ENCODE data around the gene IREB2.

IREB2 gene

GRCh38 chr15:78437107-78437761 is 782 bp upstream of the IREB2 start:
- no peak for DNase-seq

GRCh38 chr15:78438619-78439285 is 736 bp downstream of the IREB2 start:
- DNase-seq = no peak

- no peak for DNase-seq
Measured at GRCh38 chr15:78440375-78441373, 2.7 kb downstream of the IREB2 start.

- no peak for DNase-seq
Measured at GRCh38 chr15:78444255-78444654, 6.2 kb downstream of the IREB2 start.

GRCh38 chr15:78445875-78446274 is 7.9 kb downstream of the IREB2 start:
- no peak for DNase-seq

GRCh38 chr15:78446551-78446950 is 8.5 kb downstream of the IREB2 start:
- no peak for DNase-seq

- no peak for DNase-seq
Measured at GRCh38 chr15:78448441-78449219, 10.6 kb downstream of the IREB2 start.

- no peak for DNase-seq
Measured at GRCh38 chr15:78449220-78449999, 11.4 kb downstream of the IREB2 start.

- no peak for DNase-seq
Measured at GRCh38 chr15:78450285-78450858, 12.4 kb downstream of the IREB2 start.

- no peak for DNase-seq
Measured at GRCh38 chr15:78452485-78452884, 14.5 kb downstream of the IREB2 start.

GRCh38 chr15:78453447-78453846 is 15.4 kb downstream of the IREB2 start:
- no peak for DNase-seq

GRCh38 chr15:78454992-78455391 is 17.0 kb downstream of the IREB2 start:
- DNase-seq = no peak

- peak; percentile 18 for DNase-seq
Measured at GRCh38 chr15:78455749-78456148, 17.7 kb downstream of the IREB2 start.

- DNase-seq = no peak
Measured at GRCh38 chr15:78456426-78456825, 18.4 kb downstream of the IREB2 start.

- DNase-seq = no peak
Measured at GRCh38 chr15:78457101-78457500, 19.1 kb downstream of the IREB2 start.

GRCh38 chr15:78460737-78461136 is 22.7 kb downstream of the IREB2 start:
- DNase-seq = no peak

GRCh38 chr15:78461171-78461888 is 23.3 kb downstream of the IREB2 start:
- no peak for DNase-seq

- DNase-seq = no peak
Measured at GRCh38 chr15:78469031-78469430, 31.0 kb downstream of the IREB2 start.

- DNase-seq = no peak
Measured at GRCh38 chr15:78477295-78477694, 39.3 kb downstream of the IREB2 start.

- DNase-seq = no peak
Measured at GRCh38 chr15:78479650-78480049, 41.6 kb downstream of the IREB2 start.

- no peak for DNase-seq
Measured at GRCh38 chr15:78481917-78482316, 43.9 kb downstream of the IREB2 start.
